ENCODE results near the gene MACROD2.

The MACROD2 gene

GRCh38 chr20:14935285-14935684 lies 940.0 kb downstream of the MACROD2 start:
- TF ChIP-seq TAF1 (IDR thresholded peaks at IDR 0.05; ENCODE audit: borderline replicate concordance, insufficient read depth, low read length), result no peak
- no peak for TF ChIP-seq POLR2AphosphoS5 (IDR thresholded peaks at IDR 0.05; ENCODE audit: low read depth, low read length)
- TF ChIP-seq REST (IDR thresholded peaks at IDR 0.05; ENCODE audit: insufficient read depth in 1 of 2, low read depth in 2 of 2, low read length in 2 of 2), result no peak
- no peak for TF ChIP-seq SIN3A (IDR thresholded peaks at IDR 0.05; ENCODE audit: borderline replicate concordance, insufficient read depth, low read length)
- TF ChIP-seq FOXP2 (optimal IDR thresholded peaks at IDR 0.05; ENCODE audit: borderline replicate concordance, extremely low read depth, extremely low read length, insufficient read depth), result no peak

GRCh38 chr20:14937021-14937420 lies 941.7 kb downstream of the MACROD2 start:
- TF ChIP-seq FOXP2 (optimal IDR thresholded peaks at IDR 0.05; ENCODE audit: borderline replicate concordance, extremely low read depth, extremely low read length, insufficient read depth) (no peak), TAF1 (IDR thresholded peaks at IDR 0.05; ENCODE audit: borderline replicate concordance, insufficient read depth, low read length) (no peak), REST (IDR thresholded peaks at IDR 0.05; ENCODE audit: insufficient read depth in 1 of 2, low read depth in 2 of 2, low read length in 2 of 2) (no peak), POLR2AphosphoS5 (IDR thresholded peaks at IDR 0.05; ENCODE audit: low read depth, low read length) (no peak), SIN3A (IDR thresholded peaks at IDR 0.05; ENCODE audit: borderline replicate concordance, insufficient read depth, low read length) (no peak)

- no peak for TF ChIP-seq SIN3A (IDR thresholded peaks at IDR 0.05; ENCODE audit: borderline replicate concordance, insufficient read depth, low read length)
- no peak for TF ChIP-seq POLR2AphosphoS5 (IDR thresholded peaks at IDR 0.05; ENCODE audit: low read depth, low read length)
- TF ChIP-seq FOXP2 (optimal IDR thresholded peaks at IDR 0.05; ENCODE audit: borderline replicate concordance, extremely low read depth, extremely low read length, insufficient read depth), result no peak
- no peak for TF ChIP-seq REST (IDR thresholded peaks at IDR 0.05; ENCODE audit: insufficient read depth in 1 of 2, low read depth in 2 of 2, low read length in 2 of 2)
- no peak for TF ChIP-seq TAF1 (IDR thresholded peaks at IDR 0.05; ENCODE audit: borderline replicate concordance, insufficient read depth, low read length)
Measured at GRCh38 chr20:14937846-14938245, 942.5 kb downstream of the MACROD2 start.

GRCh38 chr20:14947536-14947935 lies 952.2 kb downstream of the MACROD2 start:
- TF ChIP-seq FOXP2 (optimal IDR thresholded peaks at IDR 0.05; ENCODE audit: borderline replicate concordance, extremely low read depth, extremely low read length, insufficient read depth) (no peak), REST (IDR thresholded peaks at IDR 0.05; ENCODE audit: insufficient read depth in 1 of 2, low read depth in 2 of 2, low read length in 2 of 2) (no peak), POLR2AphosphoS5 (IDR thresholded peaks at IDR 0.05; ENCODE audit: low read depth, low read length) (no peak)

- TF ChIP-seq REST (IDR thresholded peaks at IDR 0.05; ENCODE audit: insufficient read depth in 1 of 2, low read depth in 2 of 2, low read length in 2 of 2), result no peak
- no peak for TF ChIP-seq TAF1 (IDR thresholded peaks at IDR 0.05; ENCODE audit: borderline replicate concordance, insufficient read depth, low read length)
- no peak for TF ChIP-seq POLR2AphosphoS5 (IDR thresholded peaks at IDR 0.05; ENCODE audit: low read depth, low read length)
- no peak for TF ChIP-seq FOXP2 (optimal IDR thresholded peaks at IDR 0.05; ENCODE audit: borderline replicate concordance, extremely low read depth, extremely low read length, insufficient read depth)
- no peak for TF ChIP-seq SIN3A (IDR thresholded peaks at IDR 0.05; ENCODE audit: borderline replicate concordance, insufficient read depth, low read length)
Measured at GRCh38 chr20:14947946-14948345, 952.6 kb downstream of the MACROD2 start.
